Measurements from ENCODE around the gene ACSL6. TPM values are rescaled to one million over a fixed set of nuclear protein-coding genes. Genes with fewer than 3 reads are reported as not detected.

ACSL6 gene
- total RNA-seq, 1 experiment from 2014 or later: 1.4 TPM

DNA sequence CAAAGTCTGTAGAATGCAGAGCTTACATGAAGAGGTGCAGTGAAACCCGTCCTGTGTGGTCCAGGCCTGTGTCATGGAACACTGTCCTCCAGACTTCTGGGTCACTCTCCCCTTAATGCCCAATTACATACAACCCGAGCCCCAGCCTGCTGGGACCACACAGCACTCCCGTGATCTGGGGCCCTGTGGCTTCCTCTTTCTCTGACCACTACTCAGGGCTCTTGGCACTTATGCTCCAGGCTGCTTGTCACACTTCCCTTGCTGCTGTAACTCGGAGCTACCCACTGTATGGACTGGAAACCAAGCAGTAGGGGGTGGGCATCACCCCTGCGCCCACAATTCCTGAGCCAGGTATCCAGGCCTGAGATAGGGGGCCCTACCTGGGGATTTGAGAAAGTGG, 38.7 kb upstream of the ACSL6 start:
- no TSS peak for BruUV-seq (replicated peaks)

DNA sequence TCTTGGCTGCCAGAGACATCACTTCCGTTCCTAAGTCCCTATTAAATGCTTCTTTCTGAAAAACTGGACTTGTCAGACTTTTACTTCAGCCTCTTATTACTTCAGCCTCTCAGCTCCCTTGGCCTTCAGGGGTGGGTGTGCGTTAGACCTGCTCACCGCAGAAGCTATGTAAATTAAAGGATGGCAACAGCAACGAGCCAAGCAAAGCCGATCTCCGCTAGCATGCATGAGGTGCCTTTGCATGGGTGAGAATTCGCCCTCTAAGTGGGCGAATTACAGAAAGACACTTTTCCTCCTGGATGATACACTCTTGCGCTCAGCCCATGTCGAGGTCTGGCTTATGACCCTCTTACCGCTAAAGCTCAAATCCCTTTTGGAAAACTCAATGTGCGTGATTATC, 38.1 kb upstream of the ACSL6 start:
- Mint-ChIP-seq H3K4me1 (ENCODE audit: low read depth, unreplicated experiment) (no peaks in the 10 kb centered on the region), H3K36me3 (ENCODE audit: insufficient read depth, unreplicated experiment) (peaks cover 6% of the 10 kb centered on the region), H3K27me3 (ENCODE audit: insufficient read depth, unreplicated experiment) (peaks cover 15% of the 10 kb centered on the region), H3K27ac (ENCODE audit: unreplicated experiment) (no peak overlapping the region), H3K4me3 (ENCODE audit: unreplicated experiment) (no peak overlapping the region), H3K9me3 (ENCODE audit: unreplicated experiment) (no peaks in the 10 kb centered on the region)
- intact Hi-C loops (cut with micrococcal nuclease; ENCODE audit: unreplicated experiment): no loop called here
- no peak for TF ChIP-seq CTCF (IDR thresholded peaks at IDR 0.05; ENCODE audit: insufficient read depth in 1 of 2, low read depth in 1 of 2, low read length in 1 of 2, severe bottlenecking in 1 of 2, unreplicated experiment in 1 of 2)
- H3K27me3 ChIP-seq (replicated peaks; ENCODE audit: control insufficient read depth, insufficient read depth, low read length): no peaks in the 10 kb centered on the region
- CTCF ChIA-PET: interaction anchor here (0.5 kb wide), 1 partner anchor 293 kb away, joined by 3 read pairs; no protein-coding TSS in a partner anchor
- POLR2A ChIA-PET: no interaction called here
- H3K4me3 ChIP-seq (ENCODE audit: low read depth, low read length): no peak overlapping the region
- no peak for DNase-seq
- H3K36me3 ChIP-seq (ENCODE audit: control insufficient read depth, insufficient read depth, low read length): no peaks in the 10 kb centered on the region
- H3K9me3 ChIP-seq: no peaks in the 10 kb centered on the region
- H3K4me1 ChIP-seq: no peaks in the 10 kb centered on the region
- BruUV-seq (replicated peaks): no TSS peak

More for the DNA sequence above, 38.7 kb upstream of the ACSL6 start:
- H3K4me3 ChIP-seq (ENCODE audit: low read depth, low read length): no peak overlapping the region
- no peak overlapping the region for H3K4me3 Mint-ChIP-seq (ENCODE audit: unreplicated experiment)
- H3K27me3 ChIP-seq (replicated peaks; ENCODE audit: control insufficient read depth, insufficient read depth, low read length): no peaks in the 10 kb centered on the region
- H3K4me1 Mint-ChIP-seq (ENCODE audit: low read depth, unreplicated experiment): no peaks in the 10 kb centered on the region
- H3K36me3 Mint-ChIP-seq (ENCODE audit: insufficient read depth, unreplicated experiment): peaks cover 6% of the 10 kb centered on the region
- ChIA-PET POLR2A (no interaction called here), CTCF (no interaction called here)
- no peaks in the 10 kb centered on the region for H3K9me3 ChIP-seq
- TF ChIP-seq CTCF (IDR thresholded peaks at IDR 0.05; ENCODE audit: insufficient read depth in 1 of 2, low read depth in 1 of 2, low read length in 1 of 2, severe bottlenecking in 1 of 2, unreplicated experiment in 1 of 2): no peak
- no peak overlapping the region for H3K27ac Mint-ChIP-seq (ENCODE audit: unreplicated experiment)
- no peaks in the 10 kb centered on the region for H3K36me3 ChIP-seq (ENCODE audit: control insufficient read depth, insufficient read depth, low read length)
- no peaks in the 10 kb centered on the region for H3K4me1 ChIP-seq
- intact Hi-C loops (cut with micrococcal nuclease; ENCODE audit: unreplicated experiment): no loop called here
- no peaks in the 10 kb centered on the region for H3K9me3 Mint-ChIP-seq (ENCODE audit: unreplicated experiment)
- H3K27me3 Mint-ChIP-seq (ENCODE audit: insufficient read depth, unreplicated experiment): peaks cover 15% of the 10 kb centered on the region
- no peak for DNase-seq

DNA sequence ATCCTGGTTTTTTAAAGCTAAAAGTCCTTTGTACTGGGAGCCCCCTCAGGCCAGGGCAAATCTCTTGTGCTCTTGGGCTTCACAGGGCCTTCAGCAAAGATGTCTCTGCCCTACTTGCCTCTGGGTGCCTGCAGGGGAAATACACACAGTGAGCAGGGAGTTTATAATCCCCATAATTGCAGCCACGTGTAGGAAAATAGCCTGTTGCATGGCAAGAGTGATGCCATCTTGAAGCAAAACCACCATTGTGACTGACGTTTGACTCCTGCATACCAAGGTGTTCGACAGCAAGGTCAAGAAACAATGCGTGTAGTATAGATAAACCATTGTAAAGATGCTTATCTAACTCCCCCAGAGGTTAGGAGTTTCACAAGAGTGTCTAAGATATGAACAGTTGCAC, 37.6 kb upstream of the ACSL6 start:
- POLR2A ChIA-PET: no interaction called here
- no TSS peak for BruUV-seq (replicated peaks)
- no peak for TF ChIP-seq CTCF (IDR thresholded peaks at IDR 0.05; ENCODE audit: insufficient read depth in 1 of 2, low read depth in 1 of 2, low read length in 1 of 2, severe bottlenecking in 1 of 2, unreplicated experiment in 1 of 2)

More for the DNA sequence above, 37.6 kb upstream of the ACSL6 start:
- no peaks in the 10 kb centered on the region for H3K27me3 ChIP-seq (replicated peaks; ENCODE audit: control insufficient read depth, insufficient read depth, low read length)
- H3K36me3 ChIP-seq (ENCODE audit: control insufficient read depth, insufficient read depth, low read length): no peaks in the 10 kb centered on the region
- Mint-ChIP-seq H3K9me3 (ENCODE audit: unreplicated experiment) (no peaks in the 10 kb centered on the region), H3K36me3 (ENCODE audit: insufficient read depth, unreplicated experiment) (peaks cover 6% of the 10 kb centered on the region), H3K27me3 (ENCODE audit: insufficient read depth, unreplicated experiment) (peaks cover 15% of the 10 kb centered on the region), H3K4me1 (ENCODE audit: low read depth, unreplicated experiment) (no peaks in the 10 kb centered on the region), H3K27ac (ENCODE audit: unreplicated experiment) (no peak overlapping the region), H3K4me3 (ENCODE audit: unreplicated experiment) (no peak overlapping the region)
- no peaks in the 10 kb centered on the region for H3K4me1 ChIP-seq
- CTCF ChIA-PET: no interaction called here
- intact Hi-C loops (cut with micrococcal nuclease; ENCODE audit: unreplicated experiment): no loop called here
- peak in 1 of 2 experiments; percentile 22 for DNase-seq
- H3K9me3 ChIP-seq: no peaks in the 10 kb centered on the region
- H3K4me3 ChIP-seq (ENCODE audit: low read depth, low read length): no peak overlapping the region
